Amygdala (tissue), 56 donors: Measurements from ENCODE around the gene ZNF467.

ENCODE experiments used
- DNase-seq, 56 donors: peaks; one replicate each; lab custom pipeline; 2025; lab: John Stamatoyannopoulos, UW

The ZNF467 gene

GRCh38 chr7:149811221-149811620 is 37.8 kb upstream of the ZNF467 start:
- DNase-seq = no peak

GRCh38 chr7:149809215-149809614 is 35.8 kb upstream of the ZNF467 start:
- DNase-seq = peak in 18 of 56 donors; percentile 7 to 59 (median 30)

GRCh38 chr7:149808311-149808710 is 34.9 kb upstream of the ZNF467 start:
- DNase-seq = no peak

- DNase-seq = no peak
Observed at GRCh38 chr7:149806726-149807125, 33.3 kb upstream of the ZNF467 start.

- DNase-seq = no peak
Observed at GRCh38 chr7:149804106-149804505, 30.7 kb upstream of the ZNF467 start.

GRCh38 chr7:149803551-149804074 is 30.2 kb upstream of the ZNF467 start:
- no peak for DNase-seq

GRCh38 chr7:149802966-149803365 is 29.6 kb upstream of the ZNF467 start:
- DNase-seq = no peak

GRCh38 chr7:149801816-149802215 is 28.4 kb upstream of the ZNF467 start:
- DNase-seq = no peak

GRCh38 chr7:149801002-149801566 is 27.7 kb upstream of the ZNF467 start:
- no peak for DNase-seq

GRCh38 chr7:149800169-149800555 is 26.8 kb upstream of the ZNF467 start:
- no peak for DNase-seq

- DNase-seq = peak in 1 of 56 donors; percentile 10
Observed at GRCh38 chr7:149799397-149800168, 26.2 kb upstream of the ZNF467 start.

GRCh38 chr7:149797771-149798170 is 24.4 kb upstream of the ZNF467 start:
- no peak for DNase-seq

- DNase-seq = no peak
Observed at GRCh38 chr7:149796287-149796860, 23.0 kb upstream of the ZNF467 start.

- no peak for DNase-seq
Observed at GRCh38 chr7:149795126-149795525, 21.7 kb upstream of the ZNF467 start.

GRCh38 chr7:149794661-149795060 is 21.3 kb upstream of the ZNF467 start:
- no peak for DNase-seq

- no peak for DNase-seq
Observed at GRCh38 chr7:149793261-149793660, 19.9 kb upstream of the ZNF467 start.

- DNase-seq = no peak
Observed at GRCh38 chr7:149792220-149792595, 18.8 kb upstream of the ZNF467 start.

GRCh38 chr7:149791411-149792219 is 18.2 kb upstream of the ZNF467 start:
- DNase-seq = no peak

- DNase-seq = no peak
Observed at GRCh38 chr7:149790754-149791360, 17.5 kb upstream of the ZNF467 start.

GRCh38 chr7:149790146-149790548 is 16.8 kb upstream of the ZNF467 start:
- DNase-seq = peak in 4 of 56 donors; percentile 17 to 47 (median 25)
